Type B pancreatic cell (in vitro differentiated cells): ENCODE measurements around the gene DHRS4L2. TPM values are rescaled to one million over a fixed set of nuclear protein-coding genes. Genes with fewer than 3 reads are reported as not detected.
A peak's percentile ranks its signal among the peaks of the same experiment; 100 is the strongest.
"Not testable (repeated sequence)": the region's sequence is repeated elsewhere in the genome, so short reads cannot be mapped to it uniquely, and the experiment has no call there.

ENCODE experiments used
- DNase-seq: peaks from one replicate; pipeline ENCODE4 v3.0.0; 2021; ENCODE audit warnings: mixed read lengths; ENCODE audit not compliant: unreplicated experiment; ENCODE audit errors: extremely low spot score
- H3K27ac Mint-ChIP-seq: 2 replicates; pipeline ENCODE4 v1.8.0; 2021; ENCODE audit warnings: mild to moderate bottlenecking, mixed read lengths
- H3K27me3 Mint-ChIP-seq: 2 replicates; pipeline ENCODE4 v1.8.0; 2021; ENCODE audit warnings: mixed read lengths
- H3K36me3 Mint-ChIP-seq: 2 replicates; pipeline ENCODE4 v1.8.0; 2021; ENCODE audit warnings: mixed read lengths
- H3K4me1 Mint-ChIP-seq: one replicate; pipeline ENCODE4 v1.8.0; 2021; ENCODE audit warnings: mixed read lengths; ENCODE audit not compliant: unreplicated experiment
- H3K4me3 Mint-ChIP-seq: 2 replicates; pipeline ENCODE4 v1.8.0; 2021; ENCODE audit warnings: mild to moderate bottlenecking, mixed read lengths
- H3K9me3 Mint-ChIP-seq: 2 replicates; pipeline ENCODE4 v1.8.0; 2021; ENCODE audit warnings: mixed read lengths
- total RNA-seq: library from RNA; stranded (reverse); gene quantifications from 2 replicates; pipeline ENCODE4 v1.2.1, GENCODE V29; 2021; ENCODE audit warnings: low replicate concordance
- TF ChIP-seq, protein P1 (sequence below): fragments of 200-600 bp; sonication (generic); conservative IDR thresholded peaks from 2 replicates; pipeline ENCODE4 v1.5.0; 2021; ENCODE audit warnings: antibody characterized with exemption, mild to moderate bottlenecking

DHRS4L2 gene
- total RNA-seq, 1 donor from 2014 or later: 18.0 TPM

GRCh38 chr14:23960899-23961298 lies 27.8 kb upstream of the DHRS4L2 start:
- H3K9me3 Mint-ChIP-seq, H3K27me3 Mint-ChIP-seq, H3K27ac Mint-ChIP-seq, H3K4me1 Mint-ChIP-seq, DNase-seq, H3K36me3 Mint-ChIP-seq, H3K4me3 Mint-ChIP-seq: not testable (repeated sequence)

DNA sequence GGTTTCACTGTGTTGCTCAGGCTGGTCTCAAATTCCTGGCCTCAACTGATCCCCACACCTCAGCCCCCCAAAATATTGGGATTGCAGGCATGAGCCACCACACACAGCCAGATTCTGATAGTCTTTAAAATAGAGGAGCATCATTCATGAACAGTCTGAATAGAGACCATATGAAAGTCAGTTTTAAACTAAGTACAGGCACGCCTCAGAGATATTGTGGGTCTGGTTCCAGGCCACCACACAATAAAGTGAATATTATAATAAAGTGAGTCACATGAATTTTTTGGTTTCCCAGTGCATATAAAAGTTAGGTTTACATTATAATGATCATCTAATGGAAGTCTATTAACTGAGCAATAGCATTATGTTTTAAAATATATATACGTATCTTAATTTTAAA lies 27.0 kb upstream of the DHRS4L2 start:
- H3K27ac Mint-ChIP-seq, H3K4me3 Mint-ChIP-seq, H3K4me1 Mint-ChIP-seq, H3K27me3 Mint-ChIP-seq, DNase-seq, H3K9me3 Mint-ChIP-seq, H3K36me3 Mint-ChIP-seq: not testable (repeated sequence)

GRCh38 chr14:23969130-23969480 lies 19.6 kb upstream of the DHRS4L2 start:
- H3K9me3 Mint-ChIP-seq, H3K4me3 Mint-ChIP-seq, H3K27me3 Mint-ChIP-seq, H3K27ac Mint-ChIP-seq, H3K4me1 Mint-ChIP-seq, DNase-seq, H3K36me3 Mint-ChIP-seq: not testable (repeated sequence)

- not testable (repeated sequence) for H3K9me3 Mint-ChIP-seq, H3K4me1 Mint-ChIP-seq, H3K36me3 Mint-ChIP-seq, H3K27ac Mint-ChIP-seq, H3K27me3 Mint-ChIP-seq, H3K4me3 Mint-ChIP-seq
- DNase-seq: peak; percentile 73
Observed at GRCh38 chr14:23969481-23970282, 19.0 kb upstream of the DHRS4L2 start.

- not testable (repeated sequence) for H3K36me3 Mint-ChIP-seq, DNase-seq, H3K27ac Mint-ChIP-seq, H3K27me3 Mint-ChIP-seq, H3K9me3 Mint-ChIP-seq, H3K4me1 Mint-ChIP-seq, H3K4me3 Mint-ChIP-seq
Observed at GRCh38 chr14:23970283-23970659, 18.5 kb upstream of the DHRS4L2 start.

GRCh38 chr14:23973178-23973577 lies 15.6 kb upstream of the DHRS4L2 start:
- H3K27ac Mint-ChIP-seq, H3K27me3 Mint-ChIP-seq, H3K9me3 Mint-ChIP-seq, H3K36me3 Mint-ChIP-seq, H3K4me3 Mint-ChIP-seq, DNase-seq, H3K4me1 Mint-ChIP-seq: not testable (repeated sequence)

- not testable (repeated sequence) for H3K36me3 Mint-ChIP-seq
Observed at GRCh38 chr14:23974041-23974440, 14.7 kb upstream of the DHRS4L2 start.

DNA sequence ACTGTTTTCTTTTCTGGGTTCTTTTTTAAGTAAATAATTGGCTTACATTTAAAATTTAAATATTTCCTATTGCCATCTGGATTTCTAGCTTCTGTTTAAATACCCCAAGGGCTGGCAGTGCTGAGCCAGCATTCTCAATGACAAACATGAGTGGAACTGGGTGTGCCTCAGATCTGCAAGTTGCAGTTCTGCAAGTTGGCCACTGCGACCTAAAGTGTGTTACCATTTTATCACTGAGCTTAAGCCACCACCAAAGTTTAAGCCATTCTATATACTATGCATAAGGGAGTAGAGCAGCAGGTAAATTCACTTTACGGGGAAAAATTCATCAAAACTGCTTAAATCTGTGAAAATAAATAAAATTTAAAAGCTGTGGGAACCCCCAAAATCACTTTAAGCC lies 11.5 kb upstream of the DHRS4L2 start:
- H3K4me3 Mint-ChIP-seq, H3K9me3 Mint-ChIP-seq, H3K36me3 Mint-ChIP-seq, DNase-seq, H3K4me1 Mint-ChIP-seq, H3K27ac Mint-ChIP-seq, H3K27me3 Mint-ChIP-seq: not testable (repeated sequence)
- TF ChIP-seq, protein P1, sequence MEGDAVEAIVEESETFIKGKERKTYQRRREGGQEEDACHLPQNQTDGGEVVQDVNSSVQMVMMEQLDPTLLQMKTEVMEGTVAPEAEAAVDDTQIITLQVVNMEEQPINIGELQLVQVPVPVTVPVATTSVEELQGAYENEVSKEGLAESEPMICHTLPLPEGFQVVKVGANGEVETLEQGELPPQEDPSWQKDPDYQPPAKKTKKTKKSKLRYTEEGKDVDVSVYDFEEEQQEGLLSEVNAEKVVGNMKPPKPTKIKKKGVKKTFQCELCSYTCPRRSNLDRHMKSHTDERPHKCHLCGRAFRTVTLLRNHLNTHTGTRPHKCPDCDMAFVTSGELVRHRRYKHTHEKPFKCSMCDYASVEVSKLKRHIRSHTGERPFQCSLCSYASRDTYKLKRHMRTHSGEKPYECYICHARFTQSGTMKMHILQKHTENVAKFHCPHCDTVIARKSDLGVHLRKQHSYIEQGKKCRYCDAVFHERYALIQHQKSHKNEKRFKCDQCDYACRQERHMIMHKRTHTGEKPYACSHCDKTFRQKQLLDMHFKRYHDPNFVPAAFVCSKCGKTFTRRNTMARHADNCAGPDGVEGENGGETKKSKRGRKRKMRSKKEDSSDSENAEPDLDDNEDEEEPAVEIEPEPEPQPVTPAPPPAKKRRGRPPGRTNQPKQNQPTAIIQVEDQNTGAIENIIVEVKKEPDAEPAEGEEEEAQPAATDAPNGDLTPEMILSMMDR: peak; percentile 25

More at GRCh38 chr14:23974041-23974440, 14.7 kb upstream of the DHRS4L2 start:
- not testable (repeated sequence) for H3K4me3 Mint-ChIP-seq, H3K9me3 Mint-ChIP-seq, DNase-seq, H3K27me3 Mint-ChIP-seq, H3K27ac Mint-ChIP-seq, H3K4me1 Mint-ChIP-seq

DNA sequence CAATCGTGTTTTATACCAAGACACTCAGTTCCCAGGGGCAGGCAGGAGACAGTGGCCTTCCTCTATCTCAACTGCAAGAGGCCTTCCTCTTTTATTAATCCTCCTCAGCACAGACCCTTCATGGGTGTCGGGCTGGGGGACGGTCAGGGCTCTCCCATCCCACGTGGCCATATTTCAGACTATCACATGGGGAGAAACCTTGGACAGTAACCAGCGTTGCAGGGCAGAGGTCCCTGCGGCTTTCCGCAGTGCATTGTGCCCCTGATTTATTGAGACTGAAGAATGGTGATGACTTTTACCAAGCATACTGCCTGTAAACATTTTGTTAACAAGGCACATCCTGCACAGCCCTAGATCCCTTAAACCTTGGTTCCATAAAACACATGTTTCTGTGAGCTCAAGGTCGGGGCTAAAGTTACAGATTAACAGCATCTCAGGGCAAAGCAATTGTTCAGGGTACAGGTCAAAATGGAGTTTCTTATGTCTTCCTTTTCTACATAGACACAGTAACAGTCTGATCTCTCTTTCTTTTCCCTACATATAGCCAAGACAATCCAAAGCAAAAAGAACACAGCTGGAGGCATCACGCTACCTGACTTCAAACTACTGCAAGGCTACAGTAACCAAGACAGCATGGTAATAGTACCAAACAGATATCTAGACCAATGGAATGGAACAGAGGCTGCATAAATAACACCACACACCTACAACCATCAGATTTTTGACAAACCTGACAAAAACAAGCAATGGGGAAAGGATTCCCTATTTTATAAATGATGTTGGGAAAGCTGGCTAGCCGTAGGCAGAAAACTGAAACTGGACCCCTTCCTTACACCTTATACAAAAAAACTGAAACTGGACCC lies 6.5 kb upstream of the DHRS4L2 start:
- H3K27ac Mint-ChIP-seq, H3K4me1 Mint-ChIP-seq, H3K27me3 Mint-ChIP-seq, H3K4me3 Mint-ChIP-seq, H3K9me3 Mint-ChIP-seq, DNase-seq, H3K36me3 Mint-ChIP-seq: not testable (repeated sequence)
